ENCODE data around the gene CARF.

Gene CARF, protein sequence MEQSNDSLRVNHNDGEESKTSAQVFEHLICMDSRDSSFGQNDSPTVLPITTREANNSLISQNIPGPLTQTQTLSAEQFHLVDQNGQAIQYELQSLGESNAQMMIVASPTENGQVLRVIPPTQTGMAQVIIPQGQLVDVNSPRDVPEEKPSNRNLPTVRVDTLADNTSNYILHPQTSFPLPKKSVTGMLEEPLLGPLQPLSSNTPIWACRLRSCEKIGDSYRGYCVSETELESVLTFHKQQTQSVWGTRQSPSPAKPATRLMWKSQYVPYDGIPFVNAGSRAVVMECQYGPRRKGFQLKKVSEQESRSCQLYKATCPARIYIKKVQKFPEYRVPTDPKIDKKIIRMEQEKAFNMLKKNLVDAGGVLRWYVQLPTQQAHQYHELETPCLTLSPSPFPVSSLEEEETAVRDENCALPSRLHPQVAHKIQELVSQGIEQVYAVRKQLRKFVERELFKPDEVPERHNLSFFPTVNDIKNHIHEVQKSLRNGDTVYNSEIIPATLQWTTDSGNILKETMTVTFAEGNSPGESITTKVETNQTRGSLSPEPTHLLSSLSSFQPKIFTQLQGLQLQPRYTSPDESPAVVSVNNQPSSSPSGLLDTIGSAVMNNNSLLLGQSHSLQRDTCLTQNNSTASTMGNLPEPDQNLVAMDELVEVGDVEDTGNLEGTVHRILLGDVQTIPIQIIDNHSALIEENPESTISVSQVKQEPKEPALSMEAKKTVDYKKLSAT

GRCh38 chr2:202911512-202912341 is at the start of gene CARF, which contains the start of gene WDR12:
TSS of gene CARF (plus strand) at chr2:202912275. CDS start at chr2:202941903, 29,628 bp downstream.
TSS of gene WDR12 (minus strand) at chr2:202911673. CDS start at chr2:202911476, 197 bp downstream.
- TF ChIP-seq, protein P1, sequence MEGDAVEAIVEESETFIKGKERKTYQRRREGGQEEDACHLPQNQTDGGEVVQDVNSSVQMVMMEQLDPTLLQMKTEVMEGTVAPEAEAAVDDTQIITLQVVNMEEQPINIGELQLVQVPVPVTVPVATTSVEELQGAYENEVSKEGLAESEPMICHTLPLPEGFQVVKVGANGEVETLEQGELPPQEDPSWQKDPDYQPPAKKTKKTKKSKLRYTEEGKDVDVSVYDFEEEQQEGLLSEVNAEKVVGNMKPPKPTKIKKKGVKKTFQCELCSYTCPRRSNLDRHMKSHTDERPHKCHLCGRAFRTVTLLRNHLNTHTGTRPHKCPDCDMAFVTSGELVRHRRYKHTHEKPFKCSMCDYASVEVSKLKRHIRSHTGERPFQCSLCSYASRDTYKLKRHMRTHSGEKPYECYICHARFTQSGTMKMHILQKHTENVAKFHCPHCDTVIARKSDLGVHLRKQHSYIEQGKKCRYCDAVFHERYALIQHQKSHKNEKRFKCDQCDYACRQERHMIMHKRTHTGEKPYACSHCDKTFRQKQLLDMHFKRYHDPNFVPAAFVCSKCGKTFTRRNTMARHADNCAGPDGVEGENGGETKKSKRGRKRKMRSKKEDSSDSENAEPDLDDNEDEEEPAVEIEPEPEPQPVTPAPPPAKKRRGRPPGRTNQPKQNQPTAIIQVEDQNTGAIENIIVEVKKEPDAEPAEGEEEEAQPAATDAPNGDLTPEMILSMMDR (IDR thresholded peaks at IDR 0.05; ENCODE audit: low read depth, low read length): no peak
- H3K4me3 ChIP-seq (ENCODE audit: low read depth, low read length): peak within 1 kb of the TSS; percentile 96

DNA sequence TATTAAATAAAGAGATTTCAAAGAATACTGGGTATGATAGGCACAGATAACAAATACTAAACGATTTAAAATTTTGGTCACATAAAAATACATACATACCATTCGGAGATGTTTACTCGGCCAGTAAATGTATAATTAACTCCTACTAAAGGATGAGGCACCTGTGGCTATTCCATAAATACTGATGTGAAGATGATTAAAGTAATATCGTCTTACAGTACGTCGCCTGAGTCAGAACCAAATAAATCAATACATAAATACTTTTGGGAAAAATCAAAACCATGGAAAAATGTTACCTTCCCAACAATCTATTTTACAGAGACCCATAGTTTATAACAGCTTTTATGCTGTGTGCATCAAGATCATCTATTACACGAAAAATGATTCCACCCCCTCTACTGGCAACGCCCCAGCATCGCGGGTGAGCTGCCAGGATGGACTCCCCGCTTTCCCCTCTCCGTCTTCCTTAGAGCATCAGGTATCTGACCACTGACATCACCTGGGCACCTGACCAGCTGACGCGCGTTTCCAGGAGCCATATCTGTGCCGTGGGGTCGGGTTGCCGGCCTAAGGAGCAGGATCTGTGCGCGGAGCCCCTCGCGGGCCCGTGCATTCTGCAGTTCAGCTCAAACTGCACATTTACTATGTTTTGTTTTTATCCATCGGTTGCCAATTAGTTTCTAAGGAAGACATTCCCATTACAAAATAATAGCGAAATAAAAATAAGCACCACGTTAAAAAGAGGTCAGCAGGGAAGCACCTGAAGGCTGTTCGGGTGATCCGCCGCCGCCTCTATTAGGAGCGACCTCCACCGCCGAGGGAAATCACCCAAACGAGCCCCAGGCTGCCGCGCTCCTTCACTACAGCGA is 41.4 kb upstream of the CARF start:
- TF ChIP-seq, protein P1 (IDR thresholded peaks at IDR 0.05; ENCODE audit: low read depth, low read length): peak; percentile 50
- peak overlapping the region; percentile 78 for H3K4me3 ChIP-seq (ENCODE audit: low read depth, low read length)

DNA sequence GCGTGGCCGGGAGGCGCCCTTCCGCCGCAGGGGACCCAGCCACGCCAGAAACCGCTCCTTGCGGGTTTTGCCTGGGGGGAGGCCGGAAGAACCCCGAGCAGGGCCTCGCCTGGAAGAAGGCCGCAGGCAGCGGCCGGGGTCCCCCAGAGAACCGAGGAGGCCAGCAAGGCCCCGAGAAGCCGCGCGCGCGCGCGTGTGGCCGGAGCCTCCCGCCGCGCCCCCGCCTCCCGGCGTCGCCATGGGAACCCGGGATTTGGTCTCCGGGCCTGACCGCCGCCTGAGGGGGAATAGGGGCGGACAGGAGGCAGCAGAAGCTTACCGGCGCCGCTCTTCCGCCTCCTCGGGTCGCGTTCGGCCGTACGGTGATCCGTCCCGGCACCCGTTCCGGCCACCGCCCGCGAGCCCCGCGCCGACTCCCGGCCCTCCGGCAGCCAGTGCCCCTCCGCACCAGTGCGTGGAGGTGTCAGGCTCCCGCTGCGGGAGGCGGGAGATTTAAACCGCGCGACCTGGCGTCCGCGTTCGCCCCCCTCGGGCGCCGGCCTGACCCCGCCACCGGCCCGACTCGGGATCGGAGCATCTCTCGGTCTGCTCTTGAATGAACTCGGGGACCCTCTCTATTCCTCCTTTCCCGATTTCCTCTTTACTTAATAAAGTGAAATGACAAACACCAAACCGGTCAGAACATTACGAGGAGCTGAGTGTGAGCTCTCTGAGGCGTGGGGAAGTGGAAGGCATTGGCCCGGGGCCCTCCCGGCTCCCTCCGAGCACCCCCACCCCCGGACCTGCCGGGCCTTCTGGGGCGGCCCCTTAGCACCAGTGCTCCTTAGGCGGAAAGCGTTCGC is 40.6 kb upstream of the CARF start, which contains the start of gene ICA1L:
TSS of gene ICA1L (minus strand) at position 467 of the 842 bp plus-strand sequence. CDS start 42,757 bp downstream, outside the sequence.
- TF ChIP-seq, protein P1 (IDR thresholded peaks at IDR 0.05; ENCODE audit: low read depth, low read length): no peak
- H3K4me3 ChIP-seq (ENCODE audit: low read depth, low read length): peak within 1 kb of the TSS; percentile 78

- H3K4me3 ChIP-seq (ENCODE audit: low read depth, low read length): no peak overlapping the region
- TF ChIP-seq, protein P1 (IDR thresholded peaks at IDR 0.05; ENCODE audit: low read depth, low read length): no peak
Observed at GRCh38 chr2:202877699-202878098, 34.4 kb upstream of the CARF start.

DNA sequence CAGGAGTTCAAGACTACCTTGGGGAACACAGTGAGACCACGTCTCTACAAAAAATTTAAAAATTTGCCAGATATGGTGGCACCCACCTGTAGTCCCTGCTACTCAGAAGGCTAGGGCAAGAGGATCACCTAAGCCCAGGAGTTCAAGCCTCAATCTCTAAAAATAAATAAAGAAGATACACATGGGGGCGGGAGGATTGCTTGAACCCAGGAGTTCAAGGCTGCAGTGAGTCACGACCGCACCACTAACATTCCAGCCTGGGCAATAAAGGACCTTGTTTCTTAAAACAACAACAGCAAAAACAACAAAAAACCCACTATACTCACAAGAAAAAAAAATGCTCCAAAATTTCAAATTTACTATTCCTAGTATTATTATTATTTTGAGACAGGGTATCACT is 30.5 kb upstream of the CARF start:
- H3K4me3 ChIP-seq (ENCODE audit: low read depth, low read length): no peak overlapping the region
- TF ChIP-seq, protein P1 (IDR thresholded peaks at IDR 0.05; ENCODE audit: low read depth, low read length): no peak
